GM21717 (cell line): ENCODE measurements around the gene TTR.

Experiments used
- ATAC-seq: cut with Tn5 transposase; IDR thresholded peaks from one replicate; pipeline ENCODE4 v1.9.1; 2021; ENCODE audit warnings: mild to moderate bottlenecking, moderate library complexity; ENCODE audit not compliant: unreplicated experiment

Gene TTR

DNA sequence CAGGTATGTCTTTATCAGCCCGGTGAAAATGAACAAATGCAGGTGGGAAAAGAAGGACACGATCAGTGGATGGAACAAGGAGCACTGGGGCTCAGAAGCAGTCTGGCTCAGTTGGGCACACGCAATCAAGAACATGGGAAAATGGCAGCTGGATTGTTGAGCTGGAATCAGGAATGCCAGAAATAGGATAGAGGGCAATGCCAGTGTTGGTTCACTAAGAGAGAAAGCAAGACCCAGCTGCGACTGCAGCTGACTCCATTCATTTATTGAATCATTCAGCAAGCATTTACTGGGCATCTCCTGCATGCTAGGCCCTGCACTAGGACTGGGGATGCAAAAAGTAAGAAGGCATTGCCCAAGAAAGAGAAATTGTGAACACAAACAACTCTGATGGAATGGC, 13.6 kb upstream of the TTR start:
- no peak for ATAC-seq

GRCh38 chr18:31579375-31579774, 12.3 kb upstream of the TTR start:
- no peak for ATAC-seq

DNA sequence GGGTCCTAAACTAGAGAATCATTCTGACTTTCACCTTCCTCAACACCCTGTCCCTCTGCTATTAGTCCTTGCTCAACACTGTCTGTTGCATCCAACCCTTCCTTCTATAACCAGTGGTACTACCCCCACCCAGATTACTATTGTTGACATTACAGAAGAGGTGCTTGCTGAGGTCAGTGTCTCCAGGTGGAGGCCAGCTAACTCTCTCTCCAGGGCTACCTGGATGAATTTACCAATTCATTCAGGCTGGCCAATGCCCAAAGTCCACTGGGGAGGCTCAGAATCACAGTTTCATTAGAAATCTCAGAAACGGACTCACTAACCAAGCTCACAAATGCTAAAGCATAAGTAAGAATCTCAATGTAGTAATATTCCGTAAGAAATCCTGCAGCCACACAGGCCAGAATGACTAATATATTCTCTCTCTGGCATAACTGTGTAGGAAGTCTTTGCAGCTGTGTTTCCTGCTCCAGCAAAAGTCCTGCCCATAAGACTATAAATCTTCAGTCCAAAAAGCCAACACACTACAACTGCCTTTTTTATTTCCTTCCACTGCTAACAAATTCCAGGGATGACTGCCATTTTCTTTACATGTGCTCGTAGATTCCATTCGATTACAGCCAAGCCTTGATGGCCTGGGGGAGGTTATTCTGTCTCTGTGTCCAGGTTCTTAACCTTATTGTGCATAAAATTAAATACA, 10.0 kb upstream of the TTR start:
- ATAC-seq = no peak

DNA sequence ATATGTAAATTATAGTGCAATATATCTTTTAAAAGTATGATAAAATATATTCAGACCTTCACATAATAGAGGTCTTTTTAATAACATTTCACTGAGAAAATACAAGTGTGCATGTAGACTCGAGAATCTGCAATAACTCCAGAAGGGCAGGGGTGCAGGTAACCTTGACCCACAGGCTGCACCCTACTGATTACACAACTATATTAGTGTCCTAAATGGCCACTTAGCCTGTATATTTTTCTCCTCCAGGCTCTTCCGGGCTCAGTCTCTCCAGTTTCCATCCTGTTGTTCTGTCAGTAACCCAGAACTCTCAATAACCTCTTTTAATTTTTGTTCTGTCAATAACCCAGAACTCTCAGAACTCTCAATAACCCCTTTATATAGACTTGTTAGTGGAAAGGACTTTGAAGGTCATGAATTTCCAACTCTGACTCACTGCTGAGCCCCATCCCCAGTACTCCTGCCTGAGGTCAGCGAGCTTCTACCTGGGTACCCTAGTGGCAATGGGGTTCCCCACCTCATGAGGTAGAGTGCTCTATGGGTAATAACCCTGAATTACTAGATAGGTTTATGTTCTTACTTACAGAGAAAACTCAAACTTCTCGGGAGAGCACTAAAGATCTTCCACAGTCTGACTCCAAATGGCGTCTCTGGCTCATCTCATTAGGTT, 8.4 kb upstream of the TTR start:
- no peak for ATAC-seq

GRCh38 chr18:31585991-31586390, 5.7 kb upstream of the TTR start:
- no peak for ATAC-seq

DNA sequence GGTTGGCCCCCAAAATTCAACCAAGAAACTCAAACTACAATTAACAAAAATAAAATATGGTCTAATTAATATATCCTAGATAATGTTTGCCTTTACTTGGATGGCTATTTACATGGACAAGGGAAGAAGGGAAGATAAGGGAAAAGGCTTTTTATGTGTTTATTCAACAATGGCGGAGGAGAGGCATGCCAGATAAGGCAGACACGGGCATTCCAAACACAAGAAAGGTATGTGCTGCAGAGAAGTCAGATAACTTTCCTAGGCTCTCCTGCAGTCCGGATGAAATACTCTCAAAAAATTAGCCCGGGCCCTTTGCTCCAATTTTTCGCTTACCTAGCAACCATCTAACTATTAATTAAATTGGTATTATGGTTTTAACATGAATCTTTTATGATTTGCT, 5.1 kb upstream of the TTR start:
- no peak for ATAC-seq

DNA sequence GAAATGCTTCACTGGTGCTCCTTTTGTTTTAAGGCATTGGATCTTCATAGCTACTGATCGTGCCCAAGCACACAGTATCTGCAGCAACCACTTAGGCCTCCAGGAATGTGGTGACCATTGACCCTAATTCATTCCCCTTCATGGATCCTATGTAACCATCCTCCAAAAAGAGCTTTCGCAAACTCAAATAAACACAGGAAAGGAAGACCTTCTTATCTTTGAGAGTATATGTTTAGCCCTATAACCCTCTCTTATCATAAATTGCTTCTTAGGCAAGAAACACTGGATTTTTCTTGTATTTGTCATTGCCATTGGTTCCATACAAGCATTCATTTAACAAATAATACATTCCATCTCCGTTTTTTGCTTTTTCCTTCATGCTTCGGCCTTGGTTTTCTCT, 4.1 kb upstream of the TTR start:
- ATAC-seq = no peak

- no peak for ATAC-seq
These were observed 1.1 kb upstream of the TTR start for GRCh38 chr18:31590570-31590969.

- no peak for ATAC-seq
These were observed 564 bp upstream of the TTR start for GRCh38 chr18:31591113-31591512.

GRCh38 chr18:31592506-31593157, 955 bp downstream of the TTR start:
- no peak for ATAC-seq

DNA sequence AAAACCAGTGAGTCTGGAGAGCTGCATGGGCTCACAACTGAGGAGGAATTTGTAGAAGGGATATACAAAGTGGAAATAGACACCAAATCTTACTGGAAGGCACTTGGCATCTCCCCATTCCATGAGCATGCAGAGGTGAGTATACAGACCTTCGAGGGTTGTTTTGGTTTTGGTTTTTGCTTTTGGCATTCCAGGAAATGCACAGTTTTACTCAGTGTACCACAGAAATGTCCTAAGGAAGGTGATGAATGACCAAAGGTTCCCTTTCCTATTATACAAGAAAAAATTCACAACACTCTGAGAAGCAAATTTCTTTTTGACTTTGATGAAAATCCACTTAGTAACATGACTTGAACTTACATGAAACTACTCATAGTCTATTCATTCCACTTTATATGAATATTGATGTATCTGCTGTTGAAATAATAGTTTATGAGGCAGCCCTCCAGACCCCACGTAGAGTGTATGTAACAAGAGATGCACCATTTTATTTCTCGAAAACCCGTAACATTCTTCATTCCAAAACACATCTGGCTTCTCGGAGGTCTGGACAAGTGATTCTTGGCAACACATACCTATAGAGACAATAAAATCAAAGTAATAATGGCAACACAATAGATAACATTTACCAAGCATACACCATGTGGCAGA, 3.6 kb downstream of the TTR start:
- ATAC-seq = no peak

GRCh38 chr18:31596081-31596872, 4.6 kb downstream of the TTR start:
- no peak for ATAC-seq

- ATAC-seq = no peak
These were observed 6.5 kb downstream of the TTR start for GRCh38 chr18:31598021-31598805.

DNA sequence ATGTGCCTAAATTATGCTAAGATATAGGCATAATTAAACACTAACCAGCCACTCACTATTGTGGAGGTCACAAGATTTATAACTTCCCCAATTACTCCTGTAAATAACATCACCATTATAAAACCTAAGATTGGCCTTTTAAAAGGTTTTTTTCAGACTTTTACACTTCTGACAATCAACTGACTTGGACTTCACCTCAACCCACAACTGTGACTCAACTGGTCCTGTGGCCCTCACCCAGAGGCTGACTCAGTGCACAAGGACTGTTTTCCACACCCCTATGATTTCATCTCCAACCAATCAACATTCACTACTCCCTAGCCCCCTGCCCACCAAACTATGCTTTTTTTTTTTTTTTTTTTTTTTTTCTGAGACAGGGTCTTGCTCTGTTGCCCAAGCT, 11.6 kb downstream of the TTR start:
- ATAC-seq = no peak

DNA sequence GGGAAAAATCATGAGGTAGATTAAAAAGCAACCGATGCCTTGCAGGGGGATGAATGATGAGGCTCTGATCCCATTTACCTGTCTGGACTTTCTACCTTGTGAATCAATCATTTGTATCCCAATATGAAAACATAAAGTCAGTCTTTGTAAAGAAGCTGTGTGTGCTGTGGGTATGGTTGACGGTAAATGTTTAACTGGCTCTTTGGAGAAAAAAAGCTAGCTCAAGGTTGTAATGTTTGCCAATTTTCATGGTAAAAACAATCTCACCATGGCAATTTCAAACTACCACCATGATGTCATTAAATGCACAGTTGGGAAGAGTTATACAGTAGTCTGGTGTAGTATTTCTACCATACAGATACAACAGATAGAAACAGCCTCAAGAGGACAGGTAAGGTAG, 14.6 kb downstream of the TTR start:
- no peak for ATAC-seq

- no peak for ATAC-seq
These were observed 15.7 kb downstream of the TTR start for GRCh38 chr18:31607384-31607783.

DNA sequence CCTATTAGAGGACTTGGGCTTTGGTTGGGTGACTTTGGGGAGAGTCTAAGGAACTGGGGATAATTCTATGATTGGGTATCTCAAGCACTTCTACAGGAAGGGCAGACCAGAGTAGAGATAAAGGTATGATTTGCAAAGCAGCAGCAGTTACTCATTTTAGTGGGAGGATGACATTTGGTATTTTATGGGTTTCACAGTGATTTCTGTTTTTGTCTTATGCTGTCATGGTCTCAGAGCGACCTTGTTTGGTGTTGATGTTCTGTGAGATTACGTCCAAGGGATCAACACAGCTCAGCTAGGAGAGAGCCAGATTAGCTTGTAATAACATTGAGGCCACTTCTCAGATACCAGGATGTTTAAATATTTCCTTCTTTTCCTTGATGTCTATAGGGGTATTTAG, 18.2 kb downstream of the TTR start:
- no peak for ATAC-seq

DNA sequence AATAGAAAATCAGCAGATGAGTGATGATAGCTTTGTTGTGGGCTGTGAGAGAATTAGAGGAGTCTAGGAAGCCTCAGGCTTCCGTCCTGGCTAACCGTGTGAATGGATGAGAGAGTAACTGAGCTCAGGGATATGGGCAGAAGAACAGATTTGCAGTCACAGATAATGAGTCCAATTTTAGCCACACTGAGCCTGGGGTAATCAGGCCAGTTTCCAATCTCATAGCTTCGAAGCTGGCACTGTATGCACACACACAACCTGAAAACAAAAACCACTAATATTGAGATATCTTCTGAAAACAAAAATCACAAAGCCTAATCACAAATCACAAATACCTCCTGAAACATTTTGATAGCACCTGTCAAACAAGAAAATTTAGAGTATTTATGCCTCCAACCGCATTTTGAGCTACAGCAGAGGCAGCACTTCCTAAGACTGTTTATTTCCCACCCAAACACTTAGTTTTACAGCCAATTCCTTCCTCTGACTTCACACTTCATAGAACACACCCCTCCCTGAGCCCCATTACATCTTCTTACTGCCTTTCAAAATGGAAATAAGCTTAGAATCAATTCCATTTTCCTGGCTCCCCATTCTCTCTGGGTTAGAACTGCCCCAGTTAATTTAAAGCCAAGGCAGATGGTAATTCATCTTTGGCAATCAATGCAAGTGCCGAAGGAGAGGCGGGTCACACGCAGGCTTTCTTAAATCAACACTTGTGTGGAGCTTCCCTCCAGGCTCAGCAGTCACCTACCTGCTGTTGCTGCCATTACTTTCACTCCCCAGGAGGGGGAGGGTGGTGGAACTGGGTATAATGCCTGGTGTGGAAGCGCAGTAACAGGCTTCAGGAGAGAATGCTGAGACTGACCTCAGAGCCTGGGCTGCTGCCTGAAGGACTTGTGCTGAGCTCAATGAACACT, 18.9 kb downstream of the TTR start:
- ATAC-seq = no peak

DNA sequence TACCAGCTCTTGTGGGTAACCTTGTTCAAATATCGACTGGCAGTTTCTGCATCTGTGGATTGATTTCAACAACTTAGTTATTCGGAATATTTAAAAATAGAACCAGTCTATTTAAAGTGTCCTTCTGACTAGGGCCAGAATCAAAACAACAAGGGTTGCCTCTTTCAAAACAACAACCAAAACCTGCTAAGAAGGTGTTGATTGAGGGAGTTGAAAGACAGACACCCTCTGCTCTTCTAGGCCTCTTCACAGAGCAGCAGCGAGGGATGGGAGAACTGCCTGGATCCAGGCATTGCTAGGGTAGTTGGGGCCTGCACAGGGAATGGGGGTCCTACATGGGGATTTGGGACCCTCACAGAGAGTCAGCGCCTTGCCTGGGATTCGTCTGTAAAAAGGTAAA, 19.8 kb downstream of the TTR start:
- no peak for ATAC-seq
